ENCODE data around the gene AFMID. TPM values are rescaled to one million over a fixed set of nuclear protein-coding genes. Genes with fewer than 3 reads are reported as not detected.
"Not testable (repeated sequence)": the region's sequence is repeated elsewhere in the genome, so short reads cannot be mapped to it uniquely, and the experiment has no call there.

Gene AFMID
- total RNA-seq, 2 donors from 2014 or later = 78.9 to 94.6 TPM

DNA sequence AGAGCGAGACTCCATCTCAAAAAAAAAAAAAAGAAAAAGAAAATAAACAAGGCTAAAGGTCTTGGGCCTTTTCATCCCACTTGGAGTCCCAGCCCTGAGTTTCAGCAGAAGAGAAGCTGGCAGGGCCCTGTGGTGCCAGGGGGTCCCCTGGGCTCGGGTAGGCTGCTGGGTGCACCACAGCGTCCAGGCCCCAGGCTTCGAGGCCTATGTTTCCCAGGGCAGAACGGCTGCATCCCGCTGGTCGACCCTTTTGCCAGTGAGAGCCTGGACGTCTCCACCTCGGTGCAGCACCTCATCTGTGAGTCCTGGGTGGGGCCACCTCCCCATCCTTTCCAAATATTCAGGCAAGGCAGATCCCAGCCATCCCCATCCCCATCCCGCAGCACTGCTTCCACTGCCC is 46.5 kb downstream of the AFMID start:
- intact Hi-C loops (cut with DNase I) = no loop called here
- peaks cover 3 to 17% of the 10 kb centered on the region in 2 donors for H3K27me3 ChIP-seq

DNA sequence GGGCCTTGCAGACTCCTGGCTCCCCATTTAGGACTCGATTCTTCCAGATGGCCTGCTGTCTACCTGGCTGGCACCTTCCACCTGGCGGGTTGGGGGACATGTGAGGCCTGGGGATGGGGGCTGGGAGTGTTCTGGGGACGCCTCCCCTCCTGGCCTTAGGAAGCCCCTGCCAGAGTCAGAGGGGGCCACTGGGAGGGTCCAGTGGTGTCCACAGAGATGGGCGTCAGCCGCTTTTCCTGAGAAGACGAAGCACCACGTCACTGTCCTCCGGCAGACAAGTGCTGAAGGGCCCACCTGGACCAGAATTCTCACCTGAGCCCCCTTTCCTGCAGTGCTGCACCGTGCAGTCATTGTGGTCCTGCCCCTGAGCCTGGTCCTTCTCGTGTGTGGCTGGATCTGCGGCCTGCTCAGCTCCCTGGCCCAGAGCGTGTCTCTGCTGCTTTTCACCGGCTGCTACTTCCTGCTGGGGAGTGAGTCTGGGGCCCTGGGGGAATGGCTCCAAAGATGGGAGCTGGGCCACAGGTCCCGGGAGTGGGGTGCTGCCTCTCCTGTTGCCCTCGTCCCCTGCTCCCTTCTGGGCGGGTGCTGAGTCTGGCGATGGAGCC is 47.2 kb downstream of the AFMID start:
- ATAC-seq = no peak
- H3K27ac ChIP-seq = no peak overlapping the region

More for the DNA sequence above, 46.5 kb downstream of the AFMID start:
- Histone ChIP-seq H3K36me3 (replicated peaks in 1 of 2; ENCODE audit: insufficient read depth in 1 of 2, low read depth in 2 of 2) (no peaks in the 10 kb centered on the region), H3K4me3 (no peak overlapping the region), H3K9me3 (no peaks in the 10 kb centered on the region), H3K27ac (no peak overlapping the region), H3K4me1 (no peaks in the 10 kb centered on the region)
- ATAC-seq (no peak), DNase-seq (no peak)
- WGBS, 2 donors = 75 to 85% methylated on average over 5 to 9 of the region's 10 CpGs
- TF ChIP-seq, protein P1, sequence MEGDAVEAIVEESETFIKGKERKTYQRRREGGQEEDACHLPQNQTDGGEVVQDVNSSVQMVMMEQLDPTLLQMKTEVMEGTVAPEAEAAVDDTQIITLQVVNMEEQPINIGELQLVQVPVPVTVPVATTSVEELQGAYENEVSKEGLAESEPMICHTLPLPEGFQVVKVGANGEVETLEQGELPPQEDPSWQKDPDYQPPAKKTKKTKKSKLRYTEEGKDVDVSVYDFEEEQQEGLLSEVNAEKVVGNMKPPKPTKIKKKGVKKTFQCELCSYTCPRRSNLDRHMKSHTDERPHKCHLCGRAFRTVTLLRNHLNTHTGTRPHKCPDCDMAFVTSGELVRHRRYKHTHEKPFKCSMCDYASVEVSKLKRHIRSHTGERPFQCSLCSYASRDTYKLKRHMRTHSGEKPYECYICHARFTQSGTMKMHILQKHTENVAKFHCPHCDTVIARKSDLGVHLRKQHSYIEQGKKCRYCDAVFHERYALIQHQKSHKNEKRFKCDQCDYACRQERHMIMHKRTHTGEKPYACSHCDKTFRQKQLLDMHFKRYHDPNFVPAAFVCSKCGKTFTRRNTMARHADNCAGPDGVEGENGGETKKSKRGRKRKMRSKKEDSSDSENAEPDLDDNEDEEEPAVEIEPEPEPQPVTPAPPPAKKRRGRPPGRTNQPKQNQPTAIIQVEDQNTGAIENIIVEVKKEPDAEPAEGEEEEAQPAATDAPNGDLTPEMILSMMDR (IDR thresholded peaks at IDR 0.05) = no peak
- TF ChIP-seq POLR2A (IDR thresholded peaks at IDR 0.05) = no peak

DNA sequence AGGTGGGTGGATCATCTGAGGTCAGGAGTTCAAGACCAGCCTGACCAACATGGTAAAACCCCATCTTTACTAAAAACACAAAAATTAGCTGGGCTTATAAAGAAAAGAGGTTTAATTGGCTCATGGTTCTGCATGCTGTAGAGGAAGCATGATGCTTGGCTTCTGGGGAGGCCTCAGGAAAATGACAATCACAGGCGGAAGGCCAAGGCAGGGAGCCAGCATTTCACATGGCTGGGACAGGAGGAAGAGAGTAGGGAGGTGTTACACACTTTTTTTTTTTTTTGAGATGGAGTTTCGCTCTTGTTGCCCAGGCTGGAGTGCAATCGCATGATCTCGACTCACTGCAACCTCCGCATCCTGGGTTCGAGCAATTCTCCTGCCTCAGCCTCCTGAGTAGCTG is 47.9 kb downstream of the AFMID start:
- peak in 1 of 4 donors; percentile 16 for DNase-seq
- intact Hi-C loops (cut with DNase I); H3K4me1 ChIP-seq; H3K27ac ChIP-seq; H3K4me3 ChIP-seq; H3K36me3 ChIP-seq (replicated peaks in 1 of 2; ENCODE audit: insufficient read depth in 1 of 2, low read depth in 2 of 2); ATAC-seq; H3K9me3 ChIP-seq: not testable (repeated sequence)
- H3K27me3 ChIP-seq = peaks cover 3 to 17% of the 10 kb centered on the region in 2 donors
- 81 to 88% methylated on average over 6 of the region's 6 CpGs for WGBS, 2 donors

More for the DNA sequence above, 47.2 kb downstream of the AFMID start:
- H3K27me3 ChIP-seq = peaks cover 3 to 17% of the 10 kb centered on the region in 2 donors
- no peak for DNase-seq
- no peak for TF ChIP-seq POLR2A (IDR thresholded peaks at IDR 0.05)
- TF ChIP-seq, protein P1 (IDR thresholded peaks at IDR 0.05) = no peak
- 78 to 100% methylated on average over 4 to 17 of the region's 17 CpGs for WGBS, 2 donors
- no peaks in the 10 kb centered on the region for H3K4me1 ChIP-seq
- no peaks in the 10 kb centered on the region for H3K36me3 ChIP-seq (replicated peaks in 1 of 2; ENCODE audit: insufficient read depth in 1 of 2, low read depth in 2 of 2)
- H3K9me3 ChIP-seq = no peaks in the 10 kb centered on the region
- H3K4me3 ChIP-seq = no peak overlapping the region
- intact Hi-C loops (cut with DNase I) = no loop called here

DNA sequence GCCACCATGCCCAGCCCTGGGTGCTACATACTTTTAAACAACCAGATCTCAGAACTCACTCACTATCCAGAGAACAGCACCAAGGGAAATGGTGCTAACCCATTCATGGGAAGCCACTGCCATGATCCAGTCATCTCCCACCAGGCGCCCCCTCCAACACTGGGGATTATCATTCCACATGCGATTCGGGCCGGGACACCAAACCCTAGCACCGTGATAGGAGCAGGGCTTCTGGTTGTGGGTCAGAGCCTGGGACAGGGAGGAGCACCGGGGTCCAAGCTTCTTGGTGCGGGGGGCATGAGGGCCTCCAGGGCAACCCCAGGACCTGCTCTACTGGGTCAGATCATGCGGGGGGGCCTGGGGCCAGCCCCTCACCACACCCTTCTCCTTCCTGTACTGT is 48.7 kb downstream of the AFMID start:
- 82 to 100% methylated on average over 1 to 8 of the region's 8 CpGs for WGBS, 2 donors
- H3K27me3 ChIP-seq = peaks cover 3 to 15% of the 10 kb centered on the region in 2 donors
- H3K4me1 ChIP-seq = no peaks in the 10 kb centered on the region
- H3K27ac ChIP-seq = no peak overlapping the region
- TF ChIP-seq POLR2A (IDR thresholded peaks at IDR 0.05) = no peak
- TF ChIP-seq, protein P1 (IDR thresholded peaks at IDR 0.05) = no peak
- no peaks in the 10 kb centered on the region for H3K9me3 ChIP-seq
- ATAC-seq (no peak), DNase-seq (no peak)
- H3K4me3 ChIP-seq = no peak overlapping the region
- H3K36me3 ChIP-seq (replicated peaks in 1 of 2; ENCODE audit: insufficient read depth in 1 of 2, low read depth in 2 of 2) = no peaks in the 10 kb centered on the region
- intact Hi-C loops (cut with DNase I) = no loop called here

DNA sequence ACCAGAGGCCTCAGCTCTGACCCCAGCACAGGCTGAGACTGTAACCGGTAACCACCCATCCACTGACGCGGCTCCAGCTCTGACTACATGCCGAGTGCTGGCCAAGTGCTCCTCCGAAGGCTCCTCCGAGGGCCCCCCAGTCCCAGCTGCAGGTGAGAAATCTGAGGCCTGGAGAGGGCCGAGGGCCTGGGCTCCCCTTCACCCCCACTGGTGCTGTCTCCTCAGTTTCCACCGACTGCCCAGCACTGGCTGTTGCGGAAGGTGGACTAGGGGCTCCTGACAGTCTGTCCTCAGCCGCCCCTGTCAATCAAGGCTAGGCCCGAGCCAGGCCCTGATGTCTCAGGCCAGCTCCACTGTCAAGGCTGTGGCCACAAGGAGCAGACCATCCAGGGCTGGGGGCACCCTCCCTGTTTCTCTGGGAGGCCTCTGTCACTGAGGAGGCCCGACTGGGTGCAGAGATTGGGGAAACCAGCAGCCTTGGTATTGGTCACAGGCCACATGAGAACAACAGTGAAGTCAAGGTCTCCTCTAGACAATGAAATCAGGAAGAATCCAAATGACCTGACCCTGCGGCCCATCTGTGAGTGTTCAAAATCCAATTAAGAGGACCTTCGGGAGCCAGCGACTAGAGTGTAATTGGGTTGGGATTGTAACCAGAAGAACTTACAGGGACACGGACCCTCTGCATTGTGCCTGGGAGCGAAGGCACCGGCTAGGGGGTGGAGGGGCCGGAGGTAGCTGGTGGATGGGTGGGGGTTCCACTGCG is 49.4 kb downstream of the AFMID start:
- no peak for ATAC-seq
- intact Hi-C loops (cut with DNase I) = no loop called here

More for the DNA sequence above, 49.4 kb downstream of the AFMID start:
- Histone ChIP-seq H3K36me3 (replicated peaks in 1 of 2; ENCODE audit: insufficient read depth in 1 of 2, low read depth in 2 of 2) (no peaks in the 10 kb centered on the region), H3K27me3 (peaks cover 0 to 8% of the 10 kb centered on the region in 2 donors), H3K4me1 (no peaks in the 10 kb centered on the region), H3K9me3 (no peaks in the 10 kb centered on the region), H3K4me3 (no peak overlapping the region), H3K27ac (no peak overlapping the region)
- WGBS, 2 donors = 90 to 96% methylated on average over 8 to 17 of the region's 20 CpGs
- no peak for DNase-seq
- no peak for TF ChIP-seq POLR2A (IDR thresholded peaks at IDR 0.05)
- TF ChIP-seq, protein P1 (IDR thresholded peaks at IDR 0.05) = no peak

Measured in body of pancreas (tissue), 4 donors.